IMR-90 (cell line): ENCODE results near the gene METTL1. TPM values are rescaled to one million over a fixed set of nuclear protein-coding genes. Genes with fewer than 3 reads are reported as not detected.
"Not testable (repeated sequence)": the region's sequence is repeated elsewhere in the genome, so short reads cannot be mapped to it uniquely, and the experiment has no call there.

Experiments
- ATAC-seq: fragments of 200-7000 bp; cut with Tn5 transposase; 2 replicates; pipeline ENCODE4 v1.9.1; 2020; ENCODE audit warnings: low read depth, mild to moderate bottlenecking, moderate library complexity
- BruUV-seq: library from RNA; stranded (reverse); fragments of 400-500 nt; replicated peaks from 2 replicates; lab custom pipeline; 2021; lab: Mats Ljungman, UMichigan
- CTCF ChIA-PET: fragments of 300-600 bp; formaldehyde crosslinking; extraction: SDS; loops from one replicate; lab custom pipeline; 2021; ENCODE audit warnings: antibody characterized with exemption; lab: Yijun Ruan, JAX
- POLR2A ChIA-PET: fragments of 300-600 bp; sonication (Branson Sonifier 250); formaldehyde crosslinking; loops from one replicate; lab custom pipeline; 2022; ENCODE audit warnings: antibody characterized with exemption; ENCODE audit not compliant: unreplicated experiment; lab: Charles Lee
- DNase-seq: peaks from one replicate; pipeline ENCODE4 v3.0.0; 2013
- H2AFZ ChIP-seq: replicated peaks from 2 replicates; pipeline ENCODE3; 2013; ENCODE audit warnings: low read length, mild to moderate bottlenecking; ENCODE audit not compliant: poor library complexity
- H2AK5ac ChIP-seq: 2 replicates; pipeline ENCODE4 v1.6.1; 2013; ENCODE audit warnings: low read depth, low read length, inconsistent platforms
- H2AK9ac ChIP-seq: replicated peaks from 2 replicates; pipeline ENCODE3; 2013; ENCODE audit warnings: mild to moderate bottlenecking, low read depth, low read length, moderate library complexity; ENCODE audit not compliant: poor library complexity
- H2BK120ac ChIP-seq: 2 replicates; pipeline ENCODE4 v1.6.1; 2013; ENCODE audit warnings: low read depth, low read length, inconsistent platforms
- H2BK15ac ChIP-seq: 3 replicates; pipeline ENCODE4 v1.6.1; 2013; ENCODE audit warnings: low read depth, low read length, inconsistent platforms
- H2BK20ac ChIP-seq: 2 replicates; pipeline ENCODE4 v1.6.1; 2013; ENCODE audit warnings: low read depth, mild to moderate bottlenecking, inconsistent platforms, low read length, moderate library complexity
- H2BK5ac ChIP-seq: 2 replicates; pipeline ENCODE4 v1.6.1; 2013; ENCODE audit warnings: mild to moderate bottlenecking, low read depth, low read length, inconsistent platforms; ENCODE audit not compliant: poor library complexity, severe bottlenecking
- H3K14ac ChIP-seq: replicated peaks from 2 replicates; pipeline ENCODE4 v1.6.1; 2013; ENCODE audit warnings: low read depth, low read length, inconsistent platforms
- H3K18ac ChIP-seq: 2 replicates; pipeline ENCODE4 v1.6.1; 2013; ENCODE audit warnings: low read depth, low read length, control low read depth
- H3K23ac ChIP-seq: 2 replicates; pipeline ENCODE4 v1.6.1; 2013; ENCODE audit warnings: low read depth, low read length, inconsistent platforms
- H3K27ac ChIP-seq: 2 replicates; pipeline ENCODE4 v1.5.1; 2013; ENCODE audit warnings: mild to moderate bottlenecking, control low read depth, low read length; ENCODE audit not compliant: insufficient read depth
- H3K27me3 ChIP-seq: 2 replicates; pipeline ENCODE4 v1.6.1; 2013; ENCODE audit warnings: low read length; ENCODE audit not compliant: control insufficient read depth, insufficient read depth
- H3K36me3 ChIP-seq: 2 replicates; pipeline ENCODE4 v1.6.1; 2013; ENCODE audit warnings: low read length, mixed read lengths; ENCODE audit not compliant: control insufficient read depth, insufficient read depth
- H3K4ac ChIP-seq: 2 replicates; pipeline ENCODE4 v1.6.1; 2013; ENCODE audit warnings: low read depth, low read length, inconsistent platforms
- H3K4me1 ChIP-seq: 2 replicates; pipeline ENCODE4 v1.6.1; 2013; ENCODE audit warnings: low read length, mixed read lengths; ENCODE audit not compliant: control insufficient read depth, insufficient read depth
- H3K4me2 ChIP-seq: 2 replicates; pipeline ENCODE4 v1.6.1; 2013; ENCODE audit warnings: low read depth, mild to moderate bottlenecking, control low read depth, low read length, moderate library complexity
- H3K4me3 ChIP-seq: 2 replicates; pipeline ENCODE4 v1.5.1; 2013; ENCODE audit warnings: low read depth, mild to moderate bottlenecking, control low read depth, low read length, moderate library complexity; ENCODE audit not compliant: insufficient read depth
- H3K56ac ChIP-seq: 2 replicates; pipeline ENCODE4 v1.6.1; 2013; ENCODE audit warnings: low read length, inconsistent platforms; ENCODE audit not compliant: insufficient read depth; ENCODE audit errors: extremely low read depth
- H3K79me1 ChIP-seq, 2 experiments: 2 replicates each; pipeline ENCODE4 v1.6.1; 2013; ENCODE audit warnings: low read length in 2 of 2, inconsistent platforms in 1 of 2, low read depth in 1 of 2
- H3K9ac ChIP-seq: 2 replicates; pipeline ENCODE4 v1.6.1; 2013; ENCODE audit warnings: low read depth, low read length, control low read depth
- H3K9me1 ChIP-seq: 2 replicates; pipeline ENCODE4 v1.6.1; 2013; ENCODE audit warnings: low read length, inconsistent platforms; ENCODE audit not compliant: insufficient read depth
- H3K9me3 ChIP-seq: 2 replicates; pipeline ENCODE4 v1.6.1; 2013; ENCODE audit warnings: low read length; ENCODE audit not compliant: control insufficient read depth, insufficient read depth
- H4K20me1 ChIP-seq: 2 replicates; pipeline ENCODE4 v1.6.1; 2013; ENCODE audit warnings: low read length, inconsistent platforms; ENCODE audit not compliant: insufficient read depth
- H4K5ac ChIP-seq: 2 replicates; pipeline ENCODE4 v1.6.1; 2013; ENCODE audit warnings: mild to moderate bottlenecking, low read depth, low read length, control low read depth
- H4K8ac ChIP-seq, 2 experiments: 2 replicates each; pipeline ENCODE4 v1.6.1; 2013; ENCODE audit warnings: low read depth in 2 of 2, low read length in 2 of 2, control low read depth in 1 of 2, inconsistent platforms in 1 of 2
- H4K91ac ChIP-seq: 2 replicates; pipeline ENCODE4 v1.6.1; 2013; ENCODE audit warnings: low read depth, low read length, inconsistent platforms; ENCODE audit not compliant: insufficient read depth
- ELK1 ChIP-seq: fragments of 150-350 bp; IDR thresholded peaks from 2 replicates; pipeline ENCODE4 v1.6.1; 2016; ENCODE audit warnings: low read depth, mild to moderate bottlenecking, low read length, moderate library complexity, borderline replicate concordance
- WGBS, 2 experiments: methylation state at CpG; one replicate each; pipeline versions ENCODE4 v1.1.5 to v1.1.7; 2013; ENCODE audit warnings: missing lambda C conversion rate in 2 of 2; ENCODE audit not compliant: insufficient read length in 1 of 2; ENCODE audit errors: extremely low coverage in 2 of 2; 5-methylcytosine and 5-hydroxymethylcytosine counted together
- dilution Hi-C: fragments of 300-500 bp; cut with HindIII; formaldehyde crosslinking; loops from one replicate; pipeline ENCODE4 v1.14.3; 2018; ENCODE audit warnings: low sequenced_read_pairs; ENCODE audit not compliant: unreplicated experiment
- in situ Hi-C: fragments of 300-500 bp; cut with MboI; formaldehyde crosslinking; loops from 3 replicates; pipeline ENCODE4 v1.14.3; 2019; ENCODE audit warnings: low sequenced_read_pairs, inconsistent platforms, mixed read lengths
- intact Hi-C: fragments of 100-400 bp; cut with micrococcal nuclease; formaldehyde crosslinking; loops from 2 replicates; pipeline ENCODE4 v1.10.0; 2022
- polyA plus RNA-seq, 3 experiments: library from polyadenylated mRNA; depleted of rRNA; stranded (reverse); fragments of >200 nt; gene quantifications; 2 replicates each; pipeline ENCODE4 v1.2.3, GENCODE V29; 2012; ENCODE audit warnings: low replicate concordance in 1 of 3
- total RNA-seq: library from RNA; depleted of rRNA; stranded (reverse); fragments of >200 nt; gene quantifications from 2 replicates; pipeline ENCODE4 v1.2.3, GENCODE V29; 2012

METTL1 gene
- total and polyA plus RNA-seq, 2 of the 4 experiments (the other 2 are of a cell fraction), result 12.4 to 27.5 TPM

DNA sequence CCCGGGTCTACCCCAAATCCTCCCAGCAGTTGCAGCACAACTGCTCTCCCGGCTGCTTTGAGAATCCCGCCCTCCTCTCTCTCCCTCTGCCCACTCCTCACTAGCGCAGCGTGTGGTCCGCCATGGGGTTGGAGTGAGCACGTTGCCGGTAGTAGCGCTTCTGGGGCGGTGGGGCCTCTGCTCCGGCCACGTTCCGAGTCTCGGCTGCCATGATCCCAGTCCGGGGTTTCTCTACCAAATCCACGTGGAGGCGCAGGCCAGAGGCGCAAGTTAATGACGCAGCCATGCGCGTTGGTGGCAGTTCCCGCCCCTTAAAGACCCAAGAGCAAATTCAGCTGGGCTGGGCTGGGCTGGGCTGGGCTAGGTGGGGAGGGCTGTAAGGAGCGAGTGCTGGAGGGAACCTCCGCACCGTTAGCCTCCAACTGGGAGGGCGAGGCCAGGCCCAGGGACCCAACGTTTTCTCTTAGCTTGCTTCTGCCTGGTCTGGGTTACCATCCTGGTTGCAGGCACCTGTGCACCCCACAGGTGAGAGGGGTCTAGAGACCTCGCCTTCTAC is at the start of gene METTL1 (continued):
- no peak for TF ChIP-seq ELK1

- in situ Hi-C loops, H2BK5ac ChIP-seq, H4K91ac ChIP-seq, H3K14ac ChIP-seq, DNase-seq, H3K9ac ChIP-seq, H2AFZ ChIP-seq, H3K23ac ChIP-seq, dilution Hi-C loops, H4K5ac ChIP-seq, H2BK15ac ChIP-seq, H3K4me2 ChIP-seq, H3K27me3 ChIP-seq, H2BK120ac ChIP-seq, POLR2A ChIA-PET, H4K8ac ChIP-seq, H3K18ac ChIP-seq, H3K56ac ChIP-seq, H3K27ac ChIP-seq, H3K4ac ChIP-seq, H3K9me3 ChIP-seq, H3K9me1 ChIP-seq, intact Hi-C loops, ATAC-seq, H3K4me3 ChIP-seq, H3K4me1 ChIP-seq, BruUV-seq, H2AK5ac ChIP-seq, CTCF ChIA-PET, H2BK20ac ChIP-seq, H2AK9ac ChIP-seq: not testable (repeated sequence)
- peaks cover 26 to 53% of the 10 kb centered on the region in 2 experiments for H3K79me1 ChIP-seq
- H4K20me1 ChIP-seq, result peaks cover 37% of the 10 kb centered on the region
- WGBS, 2 experiments, result 60% methylated on average over 1 of the region's 5 CpGs; no CpG with 5 or more reads in 1 of the 2 experiments
- H3K36me3 ChIP-seq, result peaks cover 76% of the 10 kb centered on the region
Measured at GRCh38 chr12:57821015-57821414, 49.1 kb upstream of the METTL1 start.

GRCh38 chr12:57820119-57820518 is 48.2 kb upstream of the METTL1 start:
- H2BK5ac ChIP-seq, ATAC-seq, H2BK20ac ChIP-seq, CTCF ChIA-PET, H2AFZ ChIP-seq, H3K4ac ChIP-seq, H2BK15ac ChIP-seq, H2BK120ac ChIP-seq, DNase-seq, intact Hi-C loops, H4K5ac ChIP-seq, H3K18ac ChIP-seq, H2AK5ac ChIP-seq, H3K4me3 ChIP-seq, H3K9me3 ChIP-seq, H4K91ac ChIP-seq, H3K23ac ChIP-seq, H3K4me2 ChIP-seq, H3K4me1 ChIP-seq, H2AK9ac ChIP-seq, H4K8ac ChIP-seq, H3K27ac ChIP-seq, POLR2A ChIA-PET, in situ Hi-C loops, H3K9ac ChIP-seq, H3K27me3 ChIP-seq, H3K56ac ChIP-seq, H3K14ac ChIP-seq, dilution Hi-C loops, BruUV-seq: not testable (repeated sequence)
- no CpG with 5 or more reads among the region's 8 CpGs for WGBS, 2 experiments
- H3K36me3 ChIP-seq, result peaks cover 69% of the 10 kb centered on the region
- peaks cover 30% of the 10 kb centered on the region for H4K20me1 ChIP-seq
- peaks cover 19 to 46% of the 10 kb centered on the region in 2 experiments for H3K79me1 ChIP-seq
- peaks cover 12% of the 10 kb centered on the region for H3K9me1 ChIP-seq
